B cell (primary cell): ENCODE data around the gene NYAP1.

Experiments
- CTCF ChIP-seq: fragments of 200-600 bp; IDR thresholded peaks from one replicate; pipeline ENCODE4 v1.8.0; 2022; ENCODE audit warnings: antibody characterized with exemption, mild to moderate bottlenecking
- EZH2 ChIP-seq: IDR thresholded peaks from 2 replicates; pipeline ENCODE4 v1.6.1; 2012; ENCODE audit warnings: borderline replicate concordance, low read depth, mild to moderate bottlenecking, moderate library complexity, low read length; ENCODE audit not compliant: insufficient read depth, poor library complexity, severe bottlenecking

- TF ChIP-seq CTCF = no peak
- TF ChIP-seq EZH2 = no peak
Observed at GRCh38 chr7:100515072-100515532, 31.4 kb downstream of the NYAP1 start.
